ENCODE measurements around the gene TLX2. TPM values are rescaled to one million over a fixed set of nuclear protein-coding genes. Genes with fewer than 3 reads are reported as not detected.

Gene TLX2
- polyA plus RNA-seq, 3 donors: 0.06 TPM; not detected in 2

Other genes with a start within 250 kb of the TLX2 start
- 1 to 10 TPM; 1.4 to 2.2 (median 2.2) TPM for gene SLC4A5, start 171.0 kb upstream of the TLX2 start, polyA plus RNA-seq (ENCODE audit: insufficient read length in 3 of 3)
- 100 to 1,000 TPM; 137 to 143 (median 140) TPM for gene DCTN1, start 134.1 kb upstream of the TLX2 start, polyA plus RNA-seq (ENCODE audit: insufficient read length in 3 of 3)
- 1 to 10 TPM; 4.4 to 6.6 (median 5.7) TPM for gene C2orf81, start 92.8 kb upstream of the TLX2 start, polyA plus RNA-seq (ENCODE audit: insufficient read length in 3 of 3)
- 10 to 100 TPM; 35.9 to 40.2 (median 36.5) TPM for gene WDR54, start 92.7 kb upstream of the TLX2 start, polyA plus RNA-seq (ENCODE audit: insufficient read length in 3 of 3)
- 10 to 100 TPM; 55.3 to 59.0 (median 55.9) TPM for gene RTKN, start 72.5 kb upstream of the TLX2 start, polyA plus RNA-seq (ENCODE audit: insufficient read length in 3 of 3)
- gene INO80B, start 59.4 kb upstream of the TLX2 start, polyA plus RNA-seq (ENCODE audit: insufficient read length in 3 of 3): 10 to 100 TPM; 14.6 to 29.6 (median 24.2) TPM
- 100 to 1,000 TPM in 1 of 3 donors, 10 to 100 TPM in 2; 90.1 to 101 (median 96.6) TPM for gene WBP1, start 56.0 kb upstream of the TLX2 start, polyA plus RNA-seq (ENCODE audit: insufficient read length in 3 of 3)
- 10 to 100 TPM; 43.6 to 56.1 (median 47.2) TPM for gene MOGS, start 49.1 kb upstream of the TLX2 start, polyA plus RNA-seq (ENCODE audit: insufficient read length in 3 of 3)
- 10 to 100 TPM; 37.1 to 43.6 (median 38.9) TPM for gene MRPL53, start 41.8 kb upstream of the TLX2 start, polyA plus RNA-seq (ENCODE audit: insufficient read length in 3 of 3)
- 10 to 100 TPM in 2 of 3 donors, 1 to 10 TPM in 1; 7.7 to 10.6 (median 10.1) TPM for gene CCDC142, start 31.5 kb upstream of the TLX2 start, polyA plus RNA-seq (ENCODE audit: insufficient read length in 3 of 3)
- gene TTC31, start 31.4 kb upstream of the TLX2 start, polyA plus RNA-seq (ENCODE audit: insufficient read length in 3 of 3): 10 to 100 TPM; 24.4 to 26.6 (median 24.9) TPM
- gene LBX2, start 14.8 kb upstream of the TLX2 start, polyA plus RNA-seq (ENCODE audit: insufficient read length in 3 of 3): 1 to 10 TPM; 1.4 to 3.5 (median 1.7) TPM
- gene PCGF1, start 6.8 kb upstream of the TLX2 start, polyA plus RNA-seq (ENCODE audit: insufficient read length in 3 of 3): 10 to 100 TPM; 27.6 to 27.8 (median 27.6) TPM
- under 1 TPM; 0.08 to 0.18 (median 0.12) TPM for gene DQX1, start 11.8 kb downstream of the TLX2 start, polyA plus RNA-seq (ENCODE audit: insufficient read length in 3 of 3)
- gene AUP1, start 15.3 kb downstream of the TLX2 start, polyA plus RNA-seq (ENCODE audit: insufficient read length in 3 of 3): 10 to 100 TPM; 92.5 to 99.8 (median 97.0) TPM
- 10 to 100 TPM; 32.3 to 35.8 (median 33.1) TPM for gene HTRA2, start 15.5 kb downstream of the TLX2 start, polyA plus RNA-seq (ENCODE audit: insufficient read length in 3 of 3)
- 1 to 10 TPM; 9.2 to 9.9 (median 9.8) TPM for gene LOXL3, start 39.5 kb downstream of the TLX2 start, polyA plus RNA-seq (ENCODE audit: insufficient read length in 3 of 3)
- gene DOK1, start 40.3 kb downstream of the TLX2 start, polyA plus RNA-seq (ENCODE audit: insufficient read length in 3 of 3): 1 to 10 TPM; 8.0 to 9.8 (median 8.6) TPM
- under 1 TPM; 0.57 to 0.72 (median 0.71) TPM for gene M1AP, start 133.9 kb downstream of the TLX2 start, polyA plus RNA-seq (ENCODE audit: insufficient read length in 3 of 3)
- 1 to 10 TPM; 5.7 to 6.5 (median 5.8) TPM for gene SEMA4F, start 139.8 kb downstream of the TLX2 start, polyA plus RNA-seq (ENCODE audit: insufficient read length in 3 of 3)